HG02970 (cell line): ENCODE data around the gene HNRNPH1.

Source experiments
- ATAC-seq: cut with Tn5 transposase; IDR thresholded peaks from one replicate; pipeline ENCODE4 v1.9.1; 2021; ENCODE audit warnings: mild to moderate bottlenecking, moderate library complexity, moderate number of reproducible peaks; ENCODE audit not compliant: unreplicated experiment, low FRiP score

The HNRNPH1 gene

DNA sequence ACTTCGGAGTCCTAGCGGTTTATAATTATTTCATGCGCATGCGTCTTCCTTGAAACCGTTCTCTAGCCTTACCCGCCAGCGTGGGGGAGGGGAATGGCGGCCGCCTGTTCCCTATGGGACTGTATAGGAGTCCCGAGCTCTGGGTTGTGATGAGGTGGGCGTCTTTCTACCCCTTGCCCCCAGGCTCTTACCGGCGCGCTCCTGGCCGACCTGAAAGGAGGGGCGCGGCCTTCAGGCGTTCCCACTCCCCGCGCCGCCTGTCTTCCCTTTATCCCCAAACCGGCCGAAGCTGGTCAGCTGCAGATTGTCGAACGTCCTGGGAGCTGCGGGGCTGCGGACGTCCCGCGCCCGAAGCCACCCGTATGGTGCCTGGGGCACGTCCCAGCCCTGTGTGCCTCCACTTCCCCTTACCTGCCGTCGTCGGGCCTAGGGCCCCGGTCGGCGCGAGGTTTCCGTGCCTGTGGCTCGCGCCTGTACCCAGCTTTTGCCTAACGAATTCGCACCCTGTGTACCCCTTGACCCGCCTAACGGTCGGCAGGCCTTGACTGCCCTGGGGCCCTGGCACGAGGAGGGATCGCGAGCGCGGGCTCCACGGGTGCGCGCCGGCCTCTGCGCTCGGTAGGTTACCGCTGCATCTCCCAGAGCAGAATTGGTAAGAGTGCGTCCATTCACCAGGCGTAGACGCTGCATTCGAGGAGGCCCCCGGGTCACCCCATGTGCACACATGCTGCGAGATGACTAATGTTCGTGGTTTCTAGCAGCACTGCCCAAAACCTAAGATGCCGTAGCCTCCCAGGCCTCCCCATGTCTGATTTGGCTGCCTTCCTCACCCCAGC lies 653 bp upstream of the HNRNPH1 start:
- ATAC-seq, result no peak

DNA sequence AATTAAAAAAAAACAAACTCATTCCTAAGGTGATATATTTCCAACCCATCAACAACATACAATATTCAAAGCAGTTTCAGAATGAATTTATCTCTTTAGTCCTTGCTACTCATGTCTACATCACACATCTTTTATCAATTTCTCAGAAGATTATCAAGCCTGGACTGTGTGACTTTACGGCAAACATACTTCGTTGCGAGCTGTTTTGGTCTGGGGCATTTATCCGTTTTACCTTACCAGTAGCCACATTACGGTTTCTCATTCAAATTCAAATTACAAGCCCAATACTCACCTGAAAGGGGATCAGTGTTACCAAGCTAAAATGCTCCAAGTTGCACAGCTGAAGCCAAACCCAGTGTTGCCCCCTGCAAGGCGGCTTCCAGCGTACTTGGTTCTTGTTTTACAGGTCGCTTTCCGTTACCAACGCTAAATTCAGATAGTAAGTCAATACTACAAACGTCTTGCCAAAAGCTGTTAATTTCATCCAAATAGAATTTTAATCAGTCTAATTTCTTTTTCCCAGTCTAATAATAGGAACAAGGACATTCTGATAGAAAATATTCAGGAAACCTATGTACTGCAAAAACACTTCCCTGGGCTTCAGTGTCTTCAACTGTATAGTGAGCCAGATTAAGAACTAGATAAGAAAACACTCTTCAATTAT lies 1.8 kb downstream of the HNRNPH1 start:
- no peak for ATAC-seq

DNA sequence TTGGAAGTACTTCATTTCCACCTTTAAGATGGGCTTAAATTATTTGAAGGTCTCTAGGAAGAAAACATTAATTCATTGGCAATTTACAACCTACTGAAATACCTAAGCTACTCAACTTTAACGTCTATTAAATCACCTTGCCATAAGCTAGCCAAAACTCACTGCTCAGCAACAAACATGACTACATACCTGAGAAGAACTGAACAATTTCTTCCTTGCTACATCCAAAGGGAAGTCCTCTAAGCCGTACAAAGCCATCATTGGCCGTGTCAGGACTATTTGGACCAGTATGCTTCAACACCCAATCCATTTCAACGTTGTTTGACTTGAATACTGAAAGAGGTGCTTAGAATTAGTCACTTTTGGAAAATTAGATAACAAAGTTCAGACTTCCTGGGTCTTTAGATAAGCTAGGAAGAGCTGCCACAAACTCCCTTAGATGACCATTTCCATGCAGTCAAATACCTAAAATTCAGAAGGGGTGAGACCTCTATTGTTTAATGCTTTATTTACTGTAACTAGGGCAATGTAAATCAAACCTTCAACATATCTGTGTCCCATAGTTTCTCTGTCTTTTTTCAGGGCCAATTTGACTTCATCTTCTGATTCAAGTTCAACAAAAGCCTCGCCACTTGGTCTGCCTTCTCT lies 2.6 kb downstream of the HNRNPH1 start:
- ATAC-seq, result no peak

DNA sequence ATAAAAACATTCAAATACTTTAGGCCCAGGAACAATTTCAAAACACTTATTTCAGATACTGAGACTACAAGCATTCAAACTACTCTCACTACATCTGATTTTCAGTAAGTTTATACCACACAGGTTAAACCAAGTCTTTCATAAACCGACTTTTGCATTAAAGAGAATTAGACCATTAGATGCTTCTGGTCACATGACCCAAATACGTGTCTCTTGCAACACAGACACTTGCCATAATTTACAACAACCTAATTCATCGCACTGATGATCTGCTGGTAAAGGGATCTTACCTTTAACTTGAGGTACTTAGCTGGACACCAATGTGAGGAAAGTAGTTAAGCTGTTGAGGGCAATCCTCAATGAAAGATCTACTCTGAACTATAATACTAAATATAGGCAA lies 3.2 kb downstream of the HNRNPH1 start:
- no peak for ATAC-seq

DNA sequence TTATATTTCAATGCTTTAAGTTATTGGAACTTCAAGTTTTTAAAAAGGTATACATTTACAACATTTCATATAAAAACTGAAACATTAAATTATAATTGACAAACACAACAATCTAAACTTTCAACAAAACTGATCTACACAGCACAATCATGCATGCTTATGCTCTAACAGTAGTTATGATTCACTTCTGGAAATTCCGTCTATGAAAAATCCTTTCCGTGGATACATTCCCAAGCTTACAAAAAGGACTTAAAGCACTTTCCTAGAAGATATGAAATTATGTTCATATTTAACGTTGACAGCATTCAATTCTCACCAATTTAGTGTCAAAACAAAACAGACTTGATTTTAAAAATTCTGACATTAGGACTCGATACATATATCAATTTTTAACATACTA lies 3.7 kb downstream of the HNRNPH1 start:
- ATAC-seq, result no peak

DNA sequence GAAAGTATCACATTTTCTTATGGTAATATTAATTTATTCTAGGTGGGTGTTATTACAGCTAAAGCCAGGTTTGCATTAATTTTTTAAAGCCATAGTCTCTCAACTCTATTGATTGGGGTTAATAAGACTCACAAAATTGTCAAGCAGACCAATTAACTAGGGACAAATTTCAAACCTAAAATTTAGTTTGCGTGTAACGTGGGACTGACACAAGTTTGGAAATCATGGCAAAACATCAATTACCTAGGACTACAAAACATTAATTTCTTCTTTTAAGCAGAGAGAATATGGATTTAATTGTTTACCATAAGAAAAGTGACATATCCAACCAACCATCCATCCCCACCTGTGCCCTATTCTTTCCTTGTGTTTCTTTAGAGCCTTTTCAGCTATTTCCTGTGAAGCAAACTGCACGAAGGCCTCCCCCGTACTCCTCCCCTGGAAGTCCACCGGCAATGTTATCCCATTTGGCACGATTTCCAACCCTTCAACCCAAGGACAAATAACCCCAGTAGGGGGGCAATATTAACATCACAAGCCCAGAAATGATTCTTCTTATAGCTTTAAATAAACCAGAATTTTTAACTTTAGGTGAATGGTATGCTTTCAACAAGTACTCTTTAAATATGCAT lies 4.4 kb downstream of the HNRNPH1 start:
- no peak for ATAC-seq

DNA sequence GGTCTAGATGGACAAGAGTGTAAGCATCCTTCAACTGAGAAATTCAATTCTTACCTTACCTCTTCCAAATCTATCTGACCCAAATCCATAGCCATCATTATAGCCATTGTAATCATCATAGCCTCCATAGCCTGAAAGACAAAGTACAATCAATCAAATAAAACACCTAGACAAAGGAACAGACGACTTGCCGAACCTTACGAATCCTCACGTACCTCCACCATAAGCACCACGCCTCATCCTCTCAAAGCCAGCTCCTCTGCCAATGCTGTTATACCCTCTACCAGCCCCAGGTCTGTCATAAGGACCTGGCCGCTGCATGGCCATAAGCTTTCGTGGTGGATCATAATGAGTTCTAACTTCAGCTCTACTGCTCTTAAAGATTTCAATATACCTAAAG lies 5.5 kb downstream of the HNRNPH1 start:
- ATAC-seq, result no peak

DNA sequence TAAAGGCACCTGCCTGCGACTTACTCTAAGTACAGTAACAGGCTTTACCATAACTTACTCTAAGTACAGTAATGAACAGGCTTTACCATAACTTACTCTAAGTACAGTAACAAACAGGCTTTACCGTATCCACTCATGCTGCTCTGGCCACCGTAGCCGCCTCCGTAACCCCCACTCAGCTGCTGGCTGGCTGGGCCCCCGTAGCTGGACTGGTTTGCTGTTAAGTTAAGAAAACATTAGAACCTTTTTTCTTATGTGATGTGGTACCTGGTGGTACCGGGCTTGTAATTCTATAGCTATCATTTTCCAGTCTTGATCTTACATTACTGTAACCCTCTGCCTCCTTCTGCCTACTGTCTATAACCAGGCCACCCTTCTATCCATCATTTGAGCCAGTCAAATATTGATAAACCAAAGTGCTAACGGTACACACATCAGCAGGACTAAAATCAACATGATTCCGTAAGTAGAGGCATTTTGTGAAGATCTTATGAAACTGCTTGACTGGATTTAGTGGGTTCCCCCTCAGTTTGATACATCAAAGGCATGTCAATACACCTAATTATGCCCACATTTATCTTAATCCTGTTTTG lies 7.4 kb downstream of the HNRNPH1 start:
- ATAC-seq, result no peak

DNA sequence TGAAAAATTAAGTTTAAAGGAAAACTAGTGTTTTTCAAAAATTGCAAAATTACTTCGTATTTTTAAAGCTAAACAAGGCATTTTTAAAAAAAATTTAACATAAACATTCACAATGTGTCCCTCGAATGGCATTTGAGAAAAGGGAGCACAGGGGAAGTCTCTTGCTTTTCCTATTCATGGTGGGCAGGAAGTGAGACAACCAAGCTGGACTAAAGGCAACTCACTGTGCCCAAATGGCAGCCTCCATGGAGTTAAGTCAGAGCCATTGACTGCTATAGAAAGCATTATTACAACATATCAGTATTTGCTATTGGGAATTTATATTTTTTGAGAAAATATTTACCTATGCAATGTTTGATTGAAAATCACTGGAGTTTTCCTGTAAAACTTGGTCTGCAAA lies 8.3 kb downstream of the HNRNPH1 start:
- ATAC-seq, result no peak

DNA sequence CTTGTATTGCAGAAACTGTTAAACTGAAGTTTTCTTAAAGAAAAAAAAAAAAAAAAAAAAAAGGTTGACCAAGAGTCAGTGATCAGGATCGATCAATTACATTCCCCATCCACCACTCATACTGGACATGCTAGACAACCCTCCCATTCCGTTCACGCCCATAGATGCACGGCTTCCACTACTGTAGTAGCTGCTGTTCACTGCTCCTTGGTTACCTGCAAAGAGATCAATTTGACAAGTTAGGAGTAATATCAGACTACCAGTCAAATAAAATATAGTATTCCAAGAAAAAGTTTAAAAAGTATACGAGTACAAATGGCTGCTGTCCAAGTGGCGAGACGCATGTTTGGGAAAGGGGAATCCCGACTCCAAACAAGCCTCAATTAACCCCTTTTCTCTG lies 8.7 kb downstream of the HNRNPH1 start:
- no peak for ATAC-seq

DNA sequence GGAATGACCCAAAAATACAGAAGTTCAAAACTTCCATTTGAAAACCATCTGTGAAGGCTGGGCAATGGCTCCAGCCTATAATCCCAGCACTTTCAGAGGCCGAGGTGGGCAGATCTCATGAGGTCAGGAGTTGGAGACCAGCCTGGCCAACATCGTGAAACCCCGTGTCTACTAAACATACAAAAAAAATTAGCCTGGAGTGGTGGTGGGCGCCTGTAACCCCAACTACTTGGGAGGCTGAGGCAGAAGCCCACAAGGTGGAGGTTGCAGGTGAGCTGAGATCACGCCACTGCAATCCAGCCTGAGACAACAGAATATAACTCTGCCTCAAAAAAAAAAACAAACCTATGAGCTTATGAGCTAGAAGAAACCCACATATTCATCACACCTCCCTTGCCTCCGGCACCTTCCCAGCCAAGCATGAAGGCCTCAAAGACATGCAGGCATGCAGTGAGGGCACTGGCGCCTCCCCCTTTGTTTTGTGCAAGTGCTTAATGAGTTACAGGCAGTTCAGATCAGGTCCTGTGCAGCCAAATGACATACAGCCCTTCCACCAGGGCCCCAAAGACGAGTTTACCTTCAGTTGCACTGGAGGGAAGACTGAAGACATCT lies 9.9 kb downstream of the HNRNPH1 start:
- ATAC-seq, result no peak

DNA sequence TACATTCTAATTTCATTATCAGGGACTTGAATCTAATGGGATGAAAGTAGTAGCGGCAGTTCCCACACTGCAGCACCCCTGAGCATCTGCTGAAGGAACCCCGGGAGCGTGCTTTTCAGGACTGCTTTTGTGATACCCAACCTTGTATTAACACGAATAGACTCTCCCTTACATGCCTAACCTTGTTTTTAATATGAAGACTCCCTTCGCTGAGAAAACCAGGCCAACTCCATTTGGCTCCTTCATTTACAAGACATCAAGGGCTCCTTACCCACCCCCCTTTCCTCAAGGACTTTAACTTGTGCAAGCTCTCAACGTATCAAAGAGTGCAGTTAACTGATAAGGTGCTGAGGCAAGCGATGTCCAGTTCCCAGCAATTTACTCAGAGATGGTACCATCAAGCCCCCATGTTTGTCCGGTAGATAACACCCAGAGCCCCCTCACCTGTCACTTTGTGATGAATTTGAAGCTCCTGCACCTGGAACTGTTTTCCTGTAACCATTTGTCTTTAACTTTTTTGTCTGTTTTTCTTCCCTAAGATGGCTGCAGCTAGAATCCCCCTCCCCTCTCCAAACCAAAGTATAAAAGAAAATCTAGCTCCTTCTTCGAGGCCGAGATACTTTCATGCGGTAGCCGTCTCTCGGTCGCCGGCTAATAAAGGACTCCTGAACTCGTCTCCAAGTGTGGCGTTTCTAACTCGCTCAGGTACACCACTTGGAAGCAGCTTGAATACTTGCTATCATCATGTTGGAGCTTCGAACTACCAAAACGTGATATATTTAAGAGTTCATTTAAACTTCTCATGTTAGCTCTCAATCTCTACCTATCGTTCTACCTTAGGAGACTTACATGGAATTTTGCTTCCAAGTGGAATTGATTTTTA lies 10.7 kb downstream of the HNRNPH1 start:
- ATAC-seq, result no peak

DNA sequence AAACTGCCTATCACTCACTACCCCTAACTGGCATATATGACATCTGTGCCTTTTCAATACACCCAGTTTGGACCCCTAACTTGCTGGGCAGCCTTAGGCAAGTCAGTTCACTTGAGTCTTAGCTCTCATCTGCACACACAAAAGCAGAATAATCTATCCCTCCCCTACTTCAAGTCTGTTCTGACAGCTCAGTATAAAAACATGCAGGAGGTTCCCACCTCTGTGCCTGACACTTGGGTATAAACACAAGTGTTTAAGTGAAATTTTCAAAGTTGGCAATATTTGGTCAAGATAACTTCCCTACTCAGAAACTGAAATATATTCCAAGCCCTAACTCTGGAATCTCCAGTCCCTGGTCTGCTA lies 12.6 kb downstream of the HNRNPH1 start:
- no peak for ATAC-seq

DNA sequence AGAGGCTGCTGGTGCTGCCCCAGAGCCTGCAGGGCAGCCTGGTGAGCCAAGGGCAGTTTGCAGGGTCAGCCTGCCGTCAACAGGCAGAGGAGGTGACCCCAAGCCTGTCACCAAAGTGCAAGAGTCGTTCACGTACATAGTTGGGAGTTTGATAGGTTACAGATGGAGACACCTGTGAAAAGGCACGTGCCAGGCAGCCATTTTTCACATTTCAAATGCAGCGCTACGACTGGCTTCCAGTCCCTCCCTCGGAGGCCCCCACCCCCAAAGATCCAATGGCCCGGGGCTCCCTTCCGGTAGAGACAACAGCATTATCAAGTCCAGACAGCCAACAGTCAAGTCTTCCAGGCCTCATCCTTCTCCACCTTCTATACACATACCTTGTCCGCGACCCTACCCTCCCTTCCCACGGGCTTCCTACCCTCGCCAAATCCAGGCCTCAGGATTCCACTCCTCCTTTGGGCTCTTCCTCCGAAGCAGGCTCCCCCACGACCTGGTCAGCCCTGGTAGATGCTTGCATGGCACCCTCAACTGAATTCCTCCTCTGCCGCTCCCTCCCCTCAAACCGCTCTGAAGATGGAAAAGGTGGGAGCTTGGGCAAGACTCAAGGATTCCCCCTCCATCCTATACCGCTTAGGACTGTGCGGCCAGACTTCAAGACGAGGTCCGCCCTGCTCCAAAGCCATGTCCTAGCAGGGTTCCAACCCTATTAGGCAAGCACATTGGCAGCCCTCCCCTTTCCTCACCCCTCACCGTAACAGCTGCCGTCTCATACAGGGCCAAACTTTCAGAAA lies 13.2 kb downstream of the HNRNPH1 start:
- no peak for ATAC-seq

DNA sequence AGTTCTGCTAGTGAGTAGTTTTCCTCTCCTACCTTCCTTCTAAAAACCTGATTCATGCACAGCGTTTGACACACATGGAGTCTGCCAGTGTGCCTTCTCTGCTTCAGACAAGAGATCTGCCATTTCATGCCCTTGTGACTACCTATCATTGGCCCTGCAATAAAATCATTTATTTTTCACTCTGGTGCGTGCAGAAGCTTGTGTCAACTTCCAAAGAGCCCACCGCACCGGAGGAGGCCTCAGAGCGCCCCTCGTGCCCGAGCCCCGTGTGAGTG lies 13.7 kb downstream of the HNRNPH1 start:
- ATAC-seq, result no peak

DNA sequence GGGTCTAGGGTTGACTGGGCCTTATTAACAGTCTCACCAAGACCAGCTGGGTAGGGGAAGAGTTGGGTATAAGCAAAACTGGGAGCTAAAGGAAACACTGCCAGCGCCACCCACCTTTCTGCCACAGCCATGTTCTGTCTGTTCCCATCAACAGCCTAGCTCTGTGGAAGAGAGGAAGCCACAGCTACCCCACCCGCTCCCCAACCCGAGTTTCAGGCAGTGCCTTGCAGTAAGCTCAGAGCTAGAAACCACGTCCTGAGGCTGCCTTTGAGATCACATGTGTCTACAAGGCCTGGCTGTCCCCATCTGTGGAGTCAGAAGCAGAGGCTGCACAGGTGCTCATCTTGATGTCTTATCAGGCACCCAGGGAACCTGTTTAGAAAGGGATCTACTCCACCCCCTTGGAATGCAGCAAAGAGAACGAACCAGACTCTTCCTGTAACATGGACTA lies 15.3 kb downstream of the HNRNPH1 start:
- ATAC-seq, result no peak

DNA sequence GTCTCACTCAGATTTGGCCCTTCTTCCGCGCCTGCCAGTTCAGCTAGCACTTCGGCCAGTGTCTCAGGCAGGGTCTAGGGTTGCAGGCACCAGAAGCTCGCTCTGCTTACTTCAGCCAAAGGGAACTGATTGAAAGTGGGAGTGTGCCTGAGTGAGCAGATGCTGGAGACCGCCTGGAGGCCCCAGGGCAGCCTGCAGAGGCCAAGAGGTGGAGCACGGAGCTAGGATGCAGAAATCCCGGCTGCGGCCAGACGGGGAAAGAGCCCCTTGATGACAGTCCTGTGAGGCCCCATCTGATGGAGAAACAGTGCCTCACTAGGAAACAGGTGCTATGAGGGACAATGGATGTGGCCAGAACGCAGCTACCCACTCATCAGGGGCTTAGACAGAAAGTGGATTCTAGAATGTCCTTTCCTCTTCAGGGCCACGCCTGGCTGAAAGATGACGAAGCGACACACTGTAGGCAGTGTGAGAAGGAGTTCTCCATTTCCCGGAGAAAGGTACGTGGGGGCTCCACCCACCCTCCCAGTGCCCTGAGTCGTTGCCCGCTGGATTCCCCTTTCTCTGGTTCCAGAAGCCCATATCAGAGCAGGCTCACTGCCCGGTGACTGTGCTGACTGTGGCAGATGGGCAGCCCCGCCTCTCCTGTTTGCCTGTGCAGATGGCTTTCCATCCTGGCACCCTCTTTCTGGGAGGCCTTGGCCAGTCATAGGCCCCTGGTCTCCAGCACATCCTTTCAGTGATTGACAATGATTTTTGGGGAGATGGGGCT lies 16.1 kb downstream of the HNRNPH1 start:
- no peak for ATAC-seq

DNA sequence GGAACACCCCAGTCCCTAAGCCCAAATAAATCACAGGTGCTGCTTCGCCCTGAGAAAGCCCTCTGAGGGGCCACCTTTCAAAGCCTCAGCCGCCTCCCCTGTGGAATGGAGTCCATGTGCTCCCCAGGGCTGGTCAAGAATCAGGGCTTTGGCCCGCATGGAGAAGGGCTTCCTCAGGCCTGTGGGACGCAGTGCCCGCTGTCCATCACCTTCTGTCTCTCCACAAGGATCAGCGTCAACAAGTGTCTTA lies 16.6 kb downstream of the HNRNPH1 start:
- no peak for ATAC-seq
